ENCODE results near the gene BCL2L15. TPM values are rescaled to one million over a fixed set of nuclear protein-coding genes. Genes with fewer than 3 reads are reported as not detected.
A peak's percentile ranks its signal among the peaks of the same experiment; 100 is the strongest.

BCL2L15 gene
- total RNA-seq, 1 donor from 2014 or later, result 2.9 TPM

GRCh38 chr1:113871597-113872113, 15.7 kb downstream of the BCL2L15 start, which contains the start of gene PTPN22:
Gene PTPN22, minus strand, starts transcription at chr1:113871712.
- no peak for DNase-seq (ENCODE audit: extremely low spot score in 2 of 2)
- H3K4me1 ChIP-seq, result no peaks in the 10 kb centered on the region
- H3K4me3 ChIP-seq, result peak within 1 kb of the TSS in 1 of 2 donors; percentile 4
- no peaks in the 10 kb centered on the region for H3K36me3 ChIP-seq
- no peaks in the 10 kb centered on the region for H3K27me3 ChIP-seq
- no peaks in the 10 kb centered on the region for H3K9me3 ChIP-seq
- peak within 1 kb of the TSS; percentile 2 for H3K27ac ChIP-seq
- TF ChIP-seq POLR2A (IDR thresholded peaks at IDR 0.05), result peak in 1 of 2 donors; percentile 26
- no peak for TF ChIP-seq POLR2AphosphoS5 (IDR thresholded peaks at IDR 0.05; ENCODE audit: insufficient read depth in 1 of 2, low read depth in 1 of 2)
- no peak for TF ChIP-seq CTCF (IDR thresholded peaks at IDR 0.05)
- intact Hi-C loops (cut with DNase I), result no loop called here

DNA sequence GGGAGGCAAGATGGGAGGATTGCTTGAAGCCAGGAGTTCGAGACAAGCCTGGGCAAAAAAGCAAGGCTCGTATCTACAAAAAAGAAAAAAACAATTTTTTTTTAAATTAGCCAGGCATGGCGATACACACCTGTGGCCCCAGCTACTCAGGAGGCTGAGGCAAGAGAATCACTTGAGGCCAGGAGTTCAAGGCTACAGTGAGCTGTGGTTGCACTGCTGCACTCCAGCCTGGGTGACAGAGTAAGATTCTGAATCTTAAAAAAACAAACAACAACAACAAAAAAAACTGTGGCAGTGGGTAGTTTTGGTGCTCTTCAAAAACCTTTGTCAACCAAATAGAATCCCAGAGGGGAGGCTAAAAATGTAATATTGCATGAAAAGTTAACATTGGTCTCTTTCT, 16.6 kb downstream of the BCL2L15 start:
- no peak for DNase-seq (ENCODE audit: extremely low spot score in 2 of 2)
- Histone ChIP-seq H3K9me3 (no peaks in the 10 kb centered on the region), H3K4me3 (peak overlapping the region in 1 of 2 donors; percentile 4), H3K36me3 (no peaks in the 10 kb centered on the region), H3K4me1 (no peaks in the 10 kb centered on the region), H3K27me3 (no peaks in the 10 kb centered on the region), H3K27ac (peak overlapping the region; percentile 1)
- TF ChIP-seq CTCF (IDR thresholded peaks at IDR 0.05), result no peak
- TF ChIP-seq POLR2AphosphoS5 (IDR thresholded peaks at IDR 0.05; ENCODE audit: insufficient read depth in 1 of 2, low read depth in 1 of 2), result no peak
- no peak for TF ChIP-seq POLR2A (IDR thresholded peaks at IDR 0.05)
- intact Hi-C loops (cut with DNase I), result no loop called here

GRCh38 chr1:113868387-113869083, 18.8 kb downstream of the BCL2L15 start:
- TF ChIP-seq CTCF (IDR thresholded peaks at IDR 0.05), result no peak
- no peak for TF ChIP-seq POLR2AphosphoS5 (IDR thresholded peaks at IDR 0.05; ENCODE audit: insufficient read depth in 1 of 2, low read depth in 1 of 2)
- no peak for TF ChIP-seq POLR2A (IDR thresholded peaks at IDR 0.05)
- intact Hi-C loops (cut with DNase I), result no loop called here
- no peak overlapping the region for H3K27ac ChIP-seq
- no peak overlapping the region for H3K4me3 ChIP-seq
- no peaks in the 10 kb centered on the region for H3K9me3 ChIP-seq
- no peak for DNase-seq (ENCODE audit: extremely low spot score in 2 of 2)
- H3K4me1 ChIP-seq, result no peaks in the 10 kb centered on the region
- no peaks in the 10 kb centered on the region for H3K36me3 ChIP-seq
- no peaks in the 10 kb centered on the region for H3K27me3 ChIP-seq

GRCh38 chr1:113861641-113862040, 25.7 kb downstream of the BCL2L15 start:
- Histone ChIP-seq H3K4me1 (no peaks in the 10 kb centered on the region), H3K27me3 (no peaks in the 10 kb centered on the region), H3K4me3 (no peak overlapping the region), H3K9me3 (no peaks in the 10 kb centered on the region), H3K27ac (no peak overlapping the region), H3K36me3 (no peaks in the 10 kb centered on the region)
- intact Hi-C loops (cut with DNase I), result loop anchor here (5.0 kb wide), 1 partner anchor 1744 kb away; no protein-coding TSS in a partner anchor
- TF ChIP-seq POLR2A (IDR thresholded peaks at IDR 0.05) (no peak), POLR2AphosphoS5 (IDR thresholded peaks at IDR 0.05; ENCODE audit: insufficient read depth in 1 of 2, low read depth in 1 of 2) (no peak), CTCF (IDR thresholded peaks at IDR 0.05) (no peak)
- DNase-seq (ENCODE audit: extremely low spot score in 2 of 2), result no peak

DNA sequence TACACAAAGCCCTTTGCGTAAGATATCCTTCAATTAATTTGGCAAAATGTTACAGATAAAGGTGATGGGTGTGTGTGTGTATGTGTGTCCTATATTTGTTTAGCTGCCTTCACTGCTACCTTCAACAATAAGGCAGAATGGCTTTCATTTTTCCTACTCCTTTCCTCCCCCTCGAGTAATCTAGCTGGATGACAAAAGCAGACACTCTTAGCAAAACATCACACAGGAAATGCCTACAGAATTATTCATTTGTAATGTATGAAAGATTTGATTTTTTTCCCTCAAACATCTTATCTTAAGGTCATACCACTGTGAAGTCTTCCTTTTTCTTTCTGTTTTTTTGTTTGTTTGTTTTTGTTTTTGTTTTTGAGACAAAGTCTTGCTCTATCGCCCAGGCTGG, 26.5 kb downstream of the BCL2L15 start:
- intact Hi-C loops (cut with DNase I), result loop anchor here (5.0 kb wide), 1 partner anchor 1744 kb away; no protein-coding TSS in a partner anchor
- TF ChIP-seq POLR2A (IDR thresholded peaks at IDR 0.05) (no peak), CTCF (IDR thresholded peaks at IDR 0.05) (no peak), POLR2AphosphoS5 (IDR thresholded peaks at IDR 0.05; ENCODE audit: insufficient read depth in 1 of 2, low read depth in 1 of 2) (no peak)
- no peaks in the 10 kb centered on the region for H3K36me3 ChIP-seq
- no peak for DNase-seq (ENCODE audit: extremely low spot score in 2 of 2)
- no peaks in the 10 kb centered on the region for H3K27me3 ChIP-seq
- no peak overlapping the region for H3K27ac ChIP-seq
- no peaks in the 10 kb centered on the region for H3K9me3 ChIP-seq
- H3K4me3 ChIP-seq, result no peak overlapping the region
- H3K4me1 ChIP-seq, result no peaks in the 10 kb centered on the region
